HuH-7.5 (cell line): ENCODE results near the gene ITGB6.
"Not testable (repeated sequence)": the region's sequence is repeated elsewhere in the genome, so short reads cannot be mapped to it uniquely, and the experiment has no call there.

ENCODE experiments used
- DNase-seq: peaks from one replicate; pipeline ENCODE4 v3.0.0; 2011; ENCODE audit warnings: low spot score

Gene ITGB6

GRCh38 chr2:160181146-160181836 is 18.8 kb downstream of the ITGB6 start:
- DNase-seq: not testable (repeated sequence)

- not testable (repeated sequence) for DNase-seq
These were observed 19.4 kb downstream of the ITGB6 start for GRCh38 chr2:160180690-160181089.

- DNase-seq: no peak
These were observed 19.9 kb downstream of the ITGB6 start for GRCh38 chr2:160180172-160180571.

- DNase-seq: no peak
These were observed 24.6 kb downstream of the ITGB6 start for GRCh38 chr2:160175169-160176134.

- no peak for DNase-seq
These were observed 25.8 kb downstream of the ITGB6 start for GRCh38 chr2:160174322-160174721.

GRCh38 chr2:160169988-160170387 is 30.1 kb downstream of the ITGB6 start:
- DNase-seq: no peak

- DNase-seq: no peak
These were observed 30.6 kb downstream of the ITGB6 start for GRCh38 chr2:160169471-160169870.

GRCh38 chr2:160168878-160169277 is 31.2 kb downstream of the ITGB6 start:
- DNase-seq: no peak

- DNase-seq: no peak
These were observed 32.9 kb downstream of the ITGB6 start for GRCh38 chr2:160167089-160167740.

- DNase-seq: no peak
These were observed 34.1 kb downstream of the ITGB6 start for GRCh38 chr2:160165996-160166395.

GRCh38 chr2:160165081-160165480 is 35.0 kb downstream of the ITGB6 start:
- DNase-seq: no peak

- DNase-seq: no peak
These were observed 41.9 kb downstream of the ITGB6 start for GRCh38 chr2:160157861-160158829.

- DNase-seq: no peak
These were observed 43.4 kb downstream of the ITGB6 start for GRCh38 chr2:160156665-160157064.

GRCh38 chr2:160156100-160156499 is 44.0 kb downstream of the ITGB6 start:
- no peak for DNase-seq

- not testable (repeated sequence) for DNase-seq
These were observed 51.7 kb downstream of the ITGB6 start for GRCh38 chr2:160148419-160148818.

GRCh38 chr2:160145471-160145870 is 54.6 kb downstream of the ITGB6 start:
- no peak for DNase-seq

- DNase-seq: no peak
These were observed 55.6 kb downstream of the ITGB6 start for GRCh38 chr2:160144280-160144990.

- no peak for DNase-seq
These were observed 57.6 kb downstream of the ITGB6 start for GRCh38 chr2:160142472-160142871.

GRCh38 chr2:160141912-160142311 is 58.2 kb downstream of the ITGB6 start:
- DNase-seq: no peak

GRCh38 chr2:160141419-160141818 is 58.7 kb downstream of the ITGB6 start:
- no peak for DNase-seq

GRCh38 chr2:160140471-160140870 is 59.6 kb downstream of the ITGB6 start:
- no peak for DNase-seq
